ENCODE measurements around the gene FOLR2.
"Not testable (repeated sequence)": the region's sequence is repeated elsewhere in the genome, so short reads cannot be mapped to it uniquely, and the experiment has no call there.

Gene FOLR2

GRCh38 chr11:72188267-72188666 lies 28.3 kb upstream of the FOLR2 start:
- H3K9me3 ChIP-seq (ENCODE audit: control insufficient read depth, insufficient read depth, low read length): no peaks in the 10 kb centered on the region
- no peaks in the 10 kb centered on the region for H3K36me3 ChIP-seq (ENCODE audit: control insufficient read depth, insufficient read depth, low read length)
- H3K9ac ChIP-seq (ENCODE audit: low read depth, low read length): no peak overlapping the region
- H3K4me3 ChIP-seq (ENCODE audit: low read depth, low read length): no peak overlapping the region
- no peaks in the 10 kb centered on the region for H3K27me3 ChIP-seq (ENCODE audit: control insufficient read depth, insufficient read depth, low read length)
- H3K4me1 ChIP-seq (ENCODE audit: control insufficient read depth, insufficient read depth, low read length): peaks cover 2% of the 10 kb centered on the region

GRCh38 chr11:72189455-72190250 lies 26.9 kb upstream of the FOLR2 start:
- Histone ChIP-seq H3K4me1 (ENCODE audit: control insufficient read depth, insufficient read depth, low read length) (peaks cover 2% of the 10 kb centered on the region), H3K4me3 (ENCODE audit: low read depth, low read length) (no peak overlapping the region), H3K9ac (ENCODE audit: low read depth, low read length) (no peak overlapping the region), H3K27me3 (ENCODE audit: control insufficient read depth, insufficient read depth, low read length) (no peaks in the 10 kb centered on the region), H3K36me3 (ENCODE audit: control insufficient read depth, insufficient read depth, low read length) (no peaks in the 10 kb centered on the region), H3K9me3 (ENCODE audit: control insufficient read depth, insufficient read depth, low read length) (no peaks in the 10 kb centered on the region)

GRCh38 chr11:72190631-72191071 lies 25.9 kb upstream of the FOLR2 start:
- peaks cover 2% of the 10 kb centered on the region for H3K4me1 ChIP-seq (ENCODE audit: control insufficient read depth, insufficient read depth, low read length)
- H3K4me3 ChIP-seq (ENCODE audit: low read depth, low read length): no peak overlapping the region
- no peak overlapping the region for H3K9ac ChIP-seq (ENCODE audit: low read depth, low read length)
- H3K27me3 ChIP-seq (ENCODE audit: control insufficient read depth, insufficient read depth, low read length): no peaks in the 10 kb centered on the region
- no peaks in the 10 kb centered on the region for H3K9me3 ChIP-seq (ENCODE audit: control insufficient read depth, insufficient read depth, low read length)
- H3K36me3 ChIP-seq (ENCODE audit: control insufficient read depth, insufficient read depth, low read length): no peaks in the 10 kb centered on the region

- Histone ChIP-seq H3K9me3 (ENCODE audit: control insufficient read depth, insufficient read depth, low read length) (no peaks in the 10 kb centered on the region), H3K4me1 (ENCODE audit: control insufficient read depth, insufficient read depth, low read length) (peaks cover 2% of the 10 kb centered on the region), H3K27me3 (ENCODE audit: control insufficient read depth, insufficient read depth, low read length) (no peaks in the 10 kb centered on the region), H3K9ac (ENCODE audit: low read depth, low read length) (no peak within 1 kb of the TSS), H3K36me3 (ENCODE audit: control insufficient read depth, insufficient read depth, low read length) (no peaks in the 10 kb centered on the region), H3K4me3 (ENCODE audit: low read depth, low read length) (no peak within 1 kb of the TSS)
These were observed 24.6 kb upstream of the FOLR2 start, which contains the start of gene FOLR1 for GRCh38 chr11:72191961-72192381. FOLR1 (plus strand) TSS chr11:72192140; CDS start chr11:72192174, 34 bp downstream.

GRCh38 chr11:72195518-72196270 lies 20.9 kb upstream of the FOLR2 start:
- H3K9ac ChIP-seq (ENCODE audit: low read depth, low read length): no peak overlapping the region
- H3K4me1 ChIP-seq (ENCODE audit: control insufficient read depth, insufficient read depth, low read length): peaks cover 2% of the 10 kb centered on the region
- no peaks in the 10 kb centered on the region for H3K9me3 ChIP-seq (ENCODE audit: control insufficient read depth, insufficient read depth, low read length)
- no peaks in the 10 kb centered on the region for H3K36me3 ChIP-seq (ENCODE audit: control insufficient read depth, insufficient read depth, low read length)
- H3K27me3 ChIP-seq (ENCODE audit: control insufficient read depth, insufficient read depth, low read length): no peaks in the 10 kb centered on the region
- H3K4me3 ChIP-seq (ENCODE audit: low read depth, low read length): no peak overlapping the region

- H3K9ac ChIP-seq (ENCODE audit: low read depth, low read length); H3K9me3 ChIP-seq (ENCODE audit: control insufficient read depth, insufficient read depth, low read length); H3K27me3 ChIP-seq (ENCODE audit: control insufficient read depth, insufficient read depth, low read length); H3K4me3 ChIP-seq (ENCODE audit: low read depth, low read length); H3K36me3 ChIP-seq (ENCODE audit: control insufficient read depth, insufficient read depth, low read length); H3K4me1 ChIP-seq (ENCODE audit: control insufficient read depth, insufficient read depth, low read length): not testable (repeated sequence)
These were observed 15.1 kb upstream of the FOLR2 start for GRCh38 chr11:72201445-72201844.

GRCh38 chr11:72202571-72202970 lies 14.0 kb upstream of the FOLR2 start:
- Histone ChIP-seq H3K9me3 (ENCODE audit: control insufficient read depth, insufficient read depth, low read length) (no peaks in the 10 kb centered on the region), H3K4me3 (ENCODE audit: low read depth, low read length) (no peak overlapping the region), H3K36me3 (ENCODE audit: control insufficient read depth, insufficient read depth, low read length) (no peaks in the 10 kb centered on the region), H3K9ac (ENCODE audit: low read depth, low read length) (no peak overlapping the region), H3K27me3 (ENCODE audit: control insufficient read depth, insufficient read depth, low read length) (no peaks in the 10 kb centered on the region), H3K4me1 (ENCODE audit: control insufficient read depth, insufficient read depth, low read length) (no peaks in the 10 kb centered on the region)

GRCh38 chr11:72203163-72203562 lies 13.4 kb upstream of the FOLR2 start:
- H3K9ac ChIP-seq (ENCODE audit: low read depth, low read length): no peak overlapping the region
- no peaks in the 10 kb centered on the region for H3K27me3 ChIP-seq (ENCODE audit: control insufficient read depth, insufficient read depth, low read length)
- no peaks in the 10 kb centered on the region for H3K4me1 ChIP-seq (ENCODE audit: control insufficient read depth, insufficient read depth, low read length)
- no peaks in the 10 kb centered on the region for H3K9me3 ChIP-seq (ENCODE audit: control insufficient read depth, insufficient read depth, low read length)
- H3K36me3 ChIP-seq (ENCODE audit: control insufficient read depth, insufficient read depth, low read length): no peaks in the 10 kb centered on the region
- no peak overlapping the region for H3K4me3 ChIP-seq (ENCODE audit: low read depth, low read length)

GRCh38 chr11:72204886-72205285 lies 11.7 kb upstream of the FOLR2 start:
- Histone ChIP-seq H3K9ac (ENCODE audit: low read depth, low read length) (no peak overlapping the region), H3K4me3 (ENCODE audit: low read depth, low read length) (no peak overlapping the region), H3K4me1 (ENCODE audit: control insufficient read depth, insufficient read depth, low read length) (no peaks in the 10 kb centered on the region), H3K36me3 (ENCODE audit: control insufficient read depth, insufficient read depth, low read length) (no peaks in the 10 kb centered on the region), H3K27me3 (ENCODE audit: control insufficient read depth, insufficient read depth, low read length) (no peaks in the 10 kb centered on the region), H3K9me3 (ENCODE audit: control insufficient read depth, insufficient read depth, low read length) (no peaks in the 10 kb centered on the region)

GRCh38 chr11:72206794-72207193 lies 9.8 kb upstream of the FOLR2 start:
- H3K27me3 ChIP-seq (ENCODE audit: control insufficient read depth, insufficient read depth, low read length); H3K36me3 ChIP-seq (ENCODE audit: control insufficient read depth, insufficient read depth, low read length); H3K9me3 ChIP-seq (ENCODE audit: control insufficient read depth, insufficient read depth, low read length); H3K4me3 ChIP-seq (ENCODE audit: low read depth, low read length); H3K4me1 ChIP-seq (ENCODE audit: control insufficient read depth, insufficient read depth, low read length); H3K9ac ChIP-seq (ENCODE audit: low read depth, low read length): not testable (repeated sequence)

GRCh38 chr11:72208281-72208680 lies 8.3 kb upstream of the FOLR2 start:
- Histone ChIP-seq H3K36me3 (ENCODE audit: control insufficient read depth, insufficient read depth, low read length) (no peaks in the 10 kb centered on the region), H3K27me3 (ENCODE audit: control insufficient read depth, insufficient read depth, low read length) (no peaks in the 10 kb centered on the region), H3K4me3 (ENCODE audit: low read depth, low read length) (no peak overlapping the region), H3K9ac (ENCODE audit: low read depth, low read length) (no peak overlapping the region), H3K4me1 (ENCODE audit: control insufficient read depth, insufficient read depth, low read length) (no peaks in the 10 kb centered on the region), H3K9me3 (ENCODE audit: control insufficient read depth, insufficient read depth, low read length) (no peaks in the 10 kb centered on the region)

GRCh38 chr11:72209101-72209500 lies 7.5 kb upstream of the FOLR2 start:
- H3K9me3 ChIP-seq (ENCODE audit: control insufficient read depth, insufficient read depth, low read length): no peaks in the 10 kb centered on the region
- H3K9ac ChIP-seq (ENCODE audit: low read depth, low read length): no peak overlapping the region

More at GRCh38 chr11:72209101-72209500, 7.5 kb upstream of the FOLR2 start:
- H3K4me3 ChIP-seq (ENCODE audit: low read depth, low read length): no peak overlapping the region
- H3K36me3 ChIP-seq (ENCODE audit: control insufficient read depth, insufficient read depth, low read length): no peaks in the 10 kb centered on the region
- H3K27me3 ChIP-seq (ENCODE audit: control insufficient read depth, insufficient read depth, low read length): no peaks in the 10 kb centered on the region
- no peaks in the 10 kb centered on the region for H3K4me1 ChIP-seq (ENCODE audit: control insufficient read depth, insufficient read depth, low read length)
